HEK293 (cell line): Measurements from ENCODE around the gene DOCK1.

Experiments
- CTCF ChIA-PET: fragments of 350-600 bp; formaldehyde crosslinking; extraction: SDS; loops from one replicate; lab custom pipeline; 2021; ENCODE audit warnings: antibody characterized with exemption; lab: Yijun Ruan, JAX
- POLR2A ChIA-PET: fragments of 300-600 bp; formaldehyde crosslinking; extraction: SDS; loops from one replicate; lab custom pipeline; 2020; ENCODE audit warnings: antibody characterized with exemption, inconsistent platforms; lab: Yijun Ruan, JAX
- H3K27ac ChIP-seq: fragments of 200-500 bp; sonication (Bioruptor generic); 2 replicates; pipeline ENCODE4 v1.5.1; 2014; ENCODE audit warnings: low read depth, low read length, control low read depth, inconsistent platforms; ENCODE audit errors: extremely low read depth
- H3K36me3 ChIP-seq, 2 experiments: fragments of 200-500 bp in 1 of 2; sonication (Bioruptor generic) in 1 of 2; 1 replicate in 1 of 2; 2 replicates in 1 of 2; pipeline ENCODE4 v1.5.1; 2014 to 2017; ENCODE audit warnings: inconsistent platforms in 2 of 2, low read length in 2 of 2; ENCODE audit not compliant: control insufficient read depth in 2 of 2, insufficient read depth in 1 of 2
- H3K4me1 ChIP-seq: fragments of 200-500 bp; sonication (Bioruptor generic); 2 replicates; pipeline ENCODE4 v1.5.1; 2014; ENCODE audit warnings: mild to moderate bottlenecking, low read length, inconsistent platforms; ENCODE audit not compliant: control insufficient read depth, insufficient read depth
- H3K4me3 ChIP-seq: 2 replicates; pipeline ENCODE4 v1.5.1; 2011; ENCODE audit warnings: low read depth, mild to moderate bottlenecking, control low read depth, low read length, moderate library complexity
- H3K9me3 ChIP-seq: fragments of 200-500 bp; sonication (Bioruptor generic); 2 replicates; pipeline ENCODE4 v1.5.1; 2014; ENCODE audit warnings: low read depth, low read length, inconsistent platforms; ENCODE audit not compliant: control insufficient read depth, insufficient read depth
- CTCF ChIP-seq: fragments of 450-650 bp; formaldehyde crosslinking; IDR thresholded peaks from 2 replicates; pipeline ENCODE4 v1.5.1; 2016; ENCODE audit warnings: missing biosample characterization, missing genetic modification characterization
- ELK4 ChIP-seq: IDR thresholded peaks from 2 replicates; pipeline ENCODE4 v1.6.1; 2011; ENCODE audit warnings: mild to moderate bottlenecking, low read depth, low read length, borderline replicate concordance
- PATZ1 ChIP-seq: fragments of 450-650 bp; formaldehyde crosslinking; IDR thresholded peaks from 2 replicates; pipeline ENCODE4 v1.5.1; 2016; ENCODE audit warnings: missing biosample characterization, missing genetic modification characterization
- PRDM4 ChIP-seq: fragments of 450-650 bp; formaldehyde crosslinking; IDR thresholded peaks from 2 replicates; pipeline ENCODE4 v1.5.1; 2017; ENCODE audit warnings: missing biosample characterization, missing genetic modification characterization
- SCRT1 ChIP-seq: fragments of 450-650 bp; formaldehyde crosslinking; IDR thresholded peaks from 2 replicates; pipeline ENCODE4 v1.5.1; 2016; ENCODE audit warnings: missing biosample characterization, missing genetic modification characterization, borderline replicate concordance
- WT1 ChIP-seq: fragments of 450-650 bp; formaldehyde crosslinking; IDR thresholded peaks from 2 replicates; pipeline ENCODE4 v1.5.1; 2016; ENCODE audit warnings: missing biosample characterization, missing genetic modification characterization
- ZBTB1 ChIP-seq: fragments of 450-650 bp; formaldehyde crosslinking; IDR thresholded peaks from 2 replicates; pipeline ENCODE4 v1.5.1; 2016; ENCODE audit warnings: missing biosample characterization, missing genetic modification characterization
- ZBTB10 ChIP-seq: fragments of 450-650 bp; formaldehyde crosslinking; IDR thresholded peaks from 2 replicates; pipeline ENCODE4 v1.5.1; 2016; ENCODE audit warnings: missing biosample characterization, missing genetic modification characterization
- ZBTB20 ChIP-seq: fragments of 450-650 bp; formaldehyde crosslinking; IDR thresholded peaks from 2 replicates; pipeline ENCODE4 v1.5.1; 2016; ENCODE audit warnings: missing biosample characterization, missing genetic modification characterization
- ZBTB48 ChIP-seq: fragments of 450-650 bp; formaldehyde crosslinking; IDR thresholded peaks from 2 replicates; pipeline ENCODE4 v1.5.1; 2016; ENCODE audit warnings: missing biosample characterization, missing genetic modification characterization
- ZFP41 ChIP-seq: fragments of 450-650 bp; formaldehyde crosslinking; IDR thresholded peaks from 2 replicates; pipeline ENCODE4 v1.5.1; 2016; ENCODE audit warnings: missing biosample characterization, missing genetic modification characterization, borderline replicate concordance
- ZNF112 ChIP-seq: fragments of 450-650 bp; formaldehyde crosslinking; IDR thresholded peaks from 2 replicates; pipeline ENCODE4 v1.5.0; 2017; ENCODE audit warnings: missing biosample characterization, missing genetic modification characterization
- ZNF214 ChIP-seq: fragments of 450-650 bp; formaldehyde crosslinking; IDR thresholded peaks from 2 replicates; pipeline ENCODE4 v1.5.1; 2017; ENCODE audit warnings: missing biosample characterization, mild to moderate bottlenecking, missing genetic modification characterization, borderline replicate concordance
- ZNF366 ChIP-seq: fragments of 450-650 bp; formaldehyde crosslinking; conservative IDR thresholded peaks from 2 replicates; pipeline ENCODE4 v1.5.1; 2016; ENCODE audit warnings: missing biosample characterization, missing genetic modification characterization
- ZNF391 ChIP-seq: fragments of 450-650 bp; formaldehyde crosslinking; IDR thresholded peaks from 2 replicates; pipeline ENCODE4 v1.5.1; 2016; ENCODE audit warnings: low read depth, missing biosample characterization, missing genetic modification characterization, borderline replicate concordance
- ZNF423 ChIP-seq: fragments of 450-650 bp; formaldehyde crosslinking; IDR thresholded peaks from 2 replicates; pipeline ENCODE4 v1.5.1; 2016; ENCODE audit warnings: missing biosample characterization, missing genetic modification characterization
- ZNF48 ChIP-seq: fragments of 450-650 bp; formaldehyde crosslinking; IDR thresholded peaks from 2 replicates; pipeline ENCODE4 v1.5.1; 2016; ENCODE audit warnings: missing biosample characterization, missing genetic modification characterization
- ZNF677 ChIP-seq: fragments of 450-650 bp; IDR thresholded peaks from 2 replicates; pipeline ENCODE4 v1.5.0; 2018; ENCODE audit warnings: missing biosample characterization, mild to moderate bottlenecking, missing genetic modification characterization, moderate library complexity
- ZNF776 ChIP-seq: fragments of 450-650 bp; formaldehyde crosslinking; IDR thresholded peaks from 2 replicates; pipeline ENCODE4 v1.5.0; 2017; ENCODE audit warnings: missing biosample characterization, missing genetic modification characterization, borderline replicate concordance

The DOCK1 gene

GRCh38 chr10:126959906-126960685, 54.9 kb downstream of the DOCK1 start (continued):
- TF ChIP-seq ZNF776 (no peak), ZBTB48 (no peak), ZNF423 (tag by site-specific recombination) (no peak), ZNF677 (tag by site-specific recombination) (no peak), PATZ1 (tag by site-specific recombination) (no peak), ZBTB1 (tag by site-specific recombination) (no peak), ZNF391 (no peak)

- no peak for TF ChIP-seq ZBTB10
- no peak for TF ChIP-seq ZNF214 (tag by site-specific recombination)
- peak; percentile 44; the same call in 1 of the 2 replicates for TF ChIP-seq ZNF366
- no peak for TF ChIP-seq ZFP41 (tag by site-specific recombination)
- ChIA-PET CTCF (no interaction called here), POLR2A (no interaction called here)
- Histone ChIP-seq H3K4me1 (peaks cover 14% of the 10 kb centered on the region), H3K36me3 (no peaks in the 10 kb centered on the region), H3K27ac (no peak overlapping the region), H3K4me3 (no peak overlapping the region), H3K9me3 (no peaks in the 10 kb centered on the region)
Observed at GRCh38 chr10:126963354-126963753, 58.1 kb downstream of the DOCK1 start.

- POLR2A ChIA-PET: no interaction called here
- no peak overlapping the region for H3K27ac ChIP-seq
- H3K36me3 ChIP-seq: no peaks in the 10 kb centered on the region
- H3K4me1 ChIP-seq: peaks cover 14% of the 10 kb centered on the region
- no peaks in the 10 kb centered on the region for H3K9me3 ChIP-seq
- no peak for TF ChIP-seq SCRT1
- TF ChIP-seq ZNF112 (tag by site-specific recombination): no peak
- TF ChIP-seq CTCF (tag by site-specific recombination): no peak
- TF ChIP-seq ZNF48 (tag by site-specific recombination): no peak
- no peak for TF ChIP-seq ZBTB20 (tag by site-specific recombination)
- TF ChIP-seq ZBTB1 (tag by site-specific recombination): no peak
- no peak for TF ChIP-seq WT1 (tag by site-specific recombination)
- no peak for TF ChIP-seq PRDM4 (tag by site-specific recombination)
- no peak for TF ChIP-seq ELK4
- no peak overlapping the region for H3K4me3 ChIP-seq
- CTCF ChIA-PET: no interaction called here
Observed at GRCh38 chr10:126964190-126964589, 59.0 kb downstream of the DOCK1 start.
